GM12873 (cell line): ENCODE measurements around the gene KDM8.

Experiments
- TF ChIP-seq, protein P1 (sequence below): IDR thresholded peaks from 2 replicates; pipeline ENCODE4 v1.5.1; 2012; ENCODE audit warnings: low read depth, mild to moderate bottlenecking, moderate library complexity, low read length, control low read depth; ENCODE audit not compliant: insufficient read depth; ENCODE audit errors: missing control alignments

KDM8 gene

DNA sequence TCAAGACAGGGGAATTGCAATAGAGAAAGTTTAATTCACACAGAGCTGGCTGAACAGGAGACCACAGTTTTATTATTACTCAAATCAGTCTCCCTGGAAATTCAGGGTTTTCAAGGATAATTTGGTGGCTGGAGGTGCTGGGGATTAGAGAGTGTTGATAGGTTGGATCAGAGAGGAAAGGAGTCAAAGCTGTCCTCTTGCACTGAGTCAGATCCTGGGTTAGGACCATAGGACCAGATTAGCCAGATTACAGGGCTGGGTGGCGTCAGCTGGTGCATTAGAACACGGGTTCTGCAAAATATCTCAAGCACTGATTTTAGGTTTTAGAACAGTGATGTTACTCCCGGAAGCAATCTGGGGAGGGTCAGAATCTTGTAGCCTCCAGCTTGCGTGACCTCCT lies 67.0 kb downstream of the KDM8 start:
- TF ChIP-seq, protein P1, sequence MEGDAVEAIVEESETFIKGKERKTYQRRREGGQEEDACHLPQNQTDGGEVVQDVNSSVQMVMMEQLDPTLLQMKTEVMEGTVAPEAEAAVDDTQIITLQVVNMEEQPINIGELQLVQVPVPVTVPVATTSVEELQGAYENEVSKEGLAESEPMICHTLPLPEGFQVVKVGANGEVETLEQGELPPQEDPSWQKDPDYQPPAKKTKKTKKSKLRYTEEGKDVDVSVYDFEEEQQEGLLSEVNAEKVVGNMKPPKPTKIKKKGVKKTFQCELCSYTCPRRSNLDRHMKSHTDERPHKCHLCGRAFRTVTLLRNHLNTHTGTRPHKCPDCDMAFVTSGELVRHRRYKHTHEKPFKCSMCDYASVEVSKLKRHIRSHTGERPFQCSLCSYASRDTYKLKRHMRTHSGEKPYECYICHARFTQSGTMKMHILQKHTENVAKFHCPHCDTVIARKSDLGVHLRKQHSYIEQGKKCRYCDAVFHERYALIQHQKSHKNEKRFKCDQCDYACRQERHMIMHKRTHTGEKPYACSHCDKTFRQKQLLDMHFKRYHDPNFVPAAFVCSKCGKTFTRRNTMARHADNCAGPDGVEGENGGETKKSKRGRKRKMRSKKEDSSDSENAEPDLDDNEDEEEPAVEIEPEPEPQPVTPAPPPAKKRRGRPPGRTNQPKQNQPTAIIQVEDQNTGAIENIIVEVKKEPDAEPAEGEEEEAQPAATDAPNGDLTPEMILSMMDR: no peak
